ENCODE data around the gene ZNF253. TPM values are rescaled to one million over a fixed set of nuclear protein-coding genes. Genes with fewer than 3 reads are reported as not detected.

ZNF253 gene
- total and polyA plus RNA-seq, 2 of the 13 experiments (the other 11 are each of a cell fraction or from before 2014, with no cell fraction given): 3.5 to 10.6 TPM

DNA sequence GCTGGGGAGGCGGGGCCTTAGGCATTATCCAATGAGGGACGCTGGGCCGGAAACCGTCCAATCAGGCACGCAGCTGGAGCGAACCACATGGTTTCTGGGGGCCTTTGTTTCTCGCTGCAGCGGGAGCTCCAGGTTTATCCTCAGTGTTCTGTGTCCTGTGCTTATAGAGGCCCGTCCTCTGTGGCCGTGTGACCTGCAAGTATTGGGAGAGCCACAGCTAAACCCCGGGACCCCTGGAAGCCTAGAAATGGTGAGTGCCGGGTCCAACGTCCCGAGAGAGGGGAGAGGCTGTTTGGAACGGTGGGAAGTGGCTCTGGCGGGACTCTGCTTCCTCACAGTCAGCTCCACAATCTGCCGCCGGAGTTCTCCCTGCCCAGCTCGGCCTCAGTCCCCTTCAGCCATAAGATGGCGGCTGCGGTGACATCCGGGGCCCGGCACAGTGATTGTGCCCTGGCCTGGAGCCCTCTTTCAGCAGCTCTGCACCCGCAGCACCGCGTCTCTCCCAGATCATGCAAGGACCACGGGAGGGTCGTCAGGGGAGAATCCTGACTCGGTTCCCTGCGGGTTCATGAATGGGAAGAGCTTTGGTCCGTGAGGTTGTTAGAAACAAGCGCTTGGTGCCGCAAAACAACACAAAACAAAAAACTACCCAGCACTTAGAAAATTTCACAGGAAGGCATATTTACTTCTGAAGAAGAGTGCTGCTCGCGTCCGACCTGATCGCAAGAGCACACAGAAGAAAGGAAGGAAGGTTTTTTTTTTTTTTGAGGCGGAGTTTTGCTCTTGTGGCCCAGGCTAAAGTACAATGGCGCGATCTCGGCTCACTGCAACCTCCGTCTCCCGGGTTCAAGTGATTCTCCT is at the start of gene ZNF253 (continued):
- TF ChIP-seq, protein P1, sequence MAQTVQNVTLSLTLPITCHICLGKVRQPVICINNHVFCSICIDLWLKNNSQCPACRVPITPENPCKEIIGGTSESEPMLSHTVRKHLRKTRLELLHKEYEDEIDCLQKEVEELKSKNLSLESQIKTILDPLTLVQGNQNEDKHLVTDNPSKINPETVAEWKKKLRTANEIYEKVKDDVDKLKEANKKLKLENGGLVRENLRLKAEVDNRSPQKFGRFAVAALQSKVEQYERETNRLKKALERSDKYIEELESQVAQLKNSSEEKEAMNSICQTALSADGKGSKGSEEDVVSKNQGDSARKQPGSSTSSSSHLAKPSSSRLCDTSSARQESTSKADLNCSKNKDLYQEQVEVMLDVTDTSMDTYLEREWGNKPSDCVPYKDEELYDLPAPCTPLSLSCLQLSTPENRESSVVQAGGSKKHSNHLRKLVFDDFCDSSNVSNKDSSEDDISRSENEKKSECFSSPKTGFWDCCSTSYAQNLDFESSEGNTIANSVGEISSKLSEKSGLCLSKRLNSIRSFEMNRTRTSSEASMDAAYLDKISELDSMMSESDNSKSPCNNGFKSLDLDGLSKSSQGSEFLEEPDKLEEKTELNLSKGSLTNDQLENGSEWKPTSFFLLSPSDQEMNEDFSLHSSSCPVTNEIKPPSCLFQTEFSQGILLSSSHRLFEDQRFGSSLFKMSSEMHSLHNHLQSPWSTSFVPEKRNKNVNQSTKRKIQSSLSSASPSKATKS (CRISPR knock-in tag; IDR thresholded peaks at IDR 0.05): no peak
- TF ChIP-seq CC2D1A (CRISPR knock-in tag; IDR thresholded peaks at IDR 0.05) (no peak), ARHGAP35 (CRISPR knock-in tag; IDR thresholded peaks at IDR 0.05; ENCODE audit: borderline replicate concordance) (no peak; the same call in 1 of the 2 replicates), ZNF598 (CRISPR knock-in tag; IDR thresholded peaks at IDR 0.05; ENCODE audit: borderline replicate concordance) (0 out of 2 replicates have a peak, but pooled peaks have one; percentile 83), ZBTB38 (CRISPR knock-in tag; IDR thresholded peaks at IDR 0.05) (peak; percentile 55; the same call in 1 of the 2 replicates), SMAD1 (CRISPR knock-in tag; IDR thresholded peaks at IDR 0.05; ENCODE audit: borderline replicate concordance, low read depth) (no peak), SNRNP70 (IDR thresholded peaks at IDR 0.05; ENCODE audit: low read depth, low read length) (no peak), ZNF331 (CRISPR knock-in tag; IDR thresholded peaks at IDR 0.05) (no peak), RAD51 (IDR thresholded peaks at IDR 0.05; ENCODE audit: borderline replicate concordance) (no peak), PHF21A (CRISPR knock-in tag; IDR thresholded peaks at IDR 0.05) (peak; percentile 56; the same call in 1 of the 2 replicates), ARNT (IDR thresholded peaks at IDR 0.05) (no peak), ELF1 (CRISPR knock-in tag; IDR thresholded peaks at IDR 0.05) (no peak; the same call in 1 of the 2 replicates), SP140L (CRISPR knock-in tag; IDR thresholded peaks at IDR 0.05; ENCODE audit: borderline replicate concordance) (no peak), ZNF468 (CRISPR knock-in tag; IDR thresholded peaks at IDR 0.05) (no peak), SPEN (CRISPR knock-in tag; IDR thresholded peaks at IDR 0.05; ENCODE audit: low read depth) (peak; percentile 54; the same call in 1 of the 2 replicates), ZFX (CRISPR knock-in tag; IDR thresholded peaks at IDR 0.05; ENCODE audit: low read depth) (peak; percentile 93)
- TF ChIP-seq, protein P2, sequence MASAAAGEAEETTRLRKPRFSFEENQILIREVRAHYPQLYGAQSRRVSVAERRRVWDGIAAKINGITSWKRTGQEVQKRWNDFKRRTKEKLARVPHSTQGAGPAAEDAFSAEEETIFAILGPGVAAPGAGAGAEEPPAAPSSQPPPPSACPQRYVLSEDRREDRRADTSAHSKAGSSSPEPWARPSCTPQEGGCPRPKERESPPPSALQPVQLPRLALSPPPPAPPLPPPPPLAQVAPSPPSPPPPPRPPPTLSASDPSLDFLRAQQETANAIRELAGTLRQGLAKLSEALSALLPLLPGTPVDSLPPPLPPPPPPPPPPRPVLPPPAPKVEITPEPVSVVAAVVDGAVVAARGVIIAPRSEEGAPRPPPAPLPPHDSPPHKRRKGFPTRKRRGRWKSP (CRISPR knock-in tag; IDR thresholded peaks at IDR 0.05): peak; percentile 65; the same call in 1 of the 2 replicates
- TF ChIP-seq, protein P3, sequence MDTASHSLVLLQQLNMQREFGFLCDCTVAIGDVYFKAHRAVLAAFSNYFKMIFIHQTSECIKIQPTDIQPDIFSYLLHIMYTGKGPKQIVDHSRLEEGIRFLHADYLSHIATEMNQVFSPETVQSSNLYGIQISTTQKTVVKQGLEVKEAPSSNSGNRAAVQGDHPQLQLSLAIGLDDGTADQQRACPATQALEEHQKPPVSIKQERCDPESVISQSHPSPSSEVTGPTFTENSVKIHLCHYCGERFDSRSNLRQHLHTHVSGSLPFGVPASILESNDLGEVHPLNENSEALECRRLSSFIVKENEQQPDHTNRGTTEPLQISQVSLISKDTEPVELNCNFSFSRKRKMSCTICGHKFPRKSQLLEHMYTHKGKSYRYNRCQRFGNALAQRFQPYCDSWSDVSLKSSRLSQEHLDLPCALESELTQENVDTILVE (CRISPR knock-in tag; IDR thresholded peaks at IDR 0.05): peak; percentile 46; the same call in 1 of the 2 replicates
- TF ChIP-seq, protein P4, sequence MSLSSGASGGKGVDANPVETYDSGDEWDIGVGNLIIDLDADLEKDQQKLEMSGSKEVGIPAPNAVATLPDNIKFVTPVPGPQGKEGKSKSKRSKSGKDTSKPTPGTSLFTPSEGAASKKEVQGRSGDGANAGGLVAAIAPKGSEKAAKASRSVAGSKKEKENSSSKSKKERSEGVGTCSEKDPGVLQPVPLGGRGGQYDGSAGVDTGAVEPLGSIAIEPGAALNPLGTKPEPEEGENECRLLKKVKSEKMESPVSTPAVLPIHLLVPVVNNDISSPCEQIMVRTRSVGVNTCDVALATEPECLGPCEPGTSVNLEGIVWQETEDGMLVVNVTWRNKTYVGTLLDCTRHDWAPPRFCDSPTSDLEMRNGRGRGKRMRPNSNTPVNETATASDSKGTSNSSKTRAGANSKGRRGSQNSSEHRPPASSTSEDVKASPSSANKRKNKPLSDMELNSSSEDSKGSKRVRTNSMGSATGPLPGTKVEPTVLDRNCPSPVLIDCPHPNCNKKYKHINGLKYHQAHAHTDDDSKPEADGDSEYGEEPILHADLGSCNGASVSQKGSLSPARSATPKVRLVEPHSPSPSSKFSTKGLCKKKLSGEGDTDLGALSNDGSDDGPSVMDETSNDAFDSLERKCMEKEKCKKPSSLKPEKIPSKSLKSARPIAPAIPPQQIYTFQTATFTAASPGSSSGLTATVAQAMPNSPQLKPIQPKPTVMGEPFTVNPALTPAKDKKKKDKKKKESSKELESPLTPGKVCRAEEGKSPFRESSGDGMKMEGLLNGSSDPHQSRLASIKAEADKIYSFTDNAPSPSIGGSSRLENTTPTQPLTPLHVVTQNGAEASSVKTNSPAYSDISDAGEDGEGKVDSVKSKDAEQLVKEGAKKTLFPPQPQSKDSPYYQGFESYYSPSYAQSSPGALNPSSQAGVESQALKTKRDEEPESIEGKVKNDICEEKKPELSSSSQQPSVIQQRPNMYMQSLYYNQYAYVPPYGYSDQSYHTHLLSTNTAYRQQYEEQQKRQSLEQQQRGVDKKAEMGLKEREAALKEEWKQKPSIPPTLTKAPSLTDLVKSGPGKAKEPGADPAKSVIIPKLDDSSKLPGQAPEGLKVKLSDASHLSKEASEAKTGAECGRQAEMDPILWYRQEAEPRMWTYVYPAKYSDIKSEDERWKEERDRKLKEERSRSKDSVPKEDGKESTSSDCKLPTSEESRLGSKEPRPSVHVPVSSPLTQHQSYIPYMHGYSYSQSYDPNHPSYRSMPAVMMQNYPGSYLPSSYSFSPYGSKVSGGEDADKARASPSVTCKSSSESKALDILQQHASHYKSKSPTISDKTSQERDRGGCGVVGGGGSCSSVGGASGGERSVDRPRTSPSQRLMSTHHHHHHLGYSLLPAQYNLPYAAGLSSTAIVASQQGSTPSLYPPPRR (CRISPR knock-in tag; IDR thresholded peaks at IDR 0.05; ENCODE audit: borderline replicate concordance): no peak; the same call in 1 of the 2 replicates

Data from HepG2 (cell line).